ENCODE data around the gene TET3. TPM values are rescaled to one million over a fixed set of nuclear protein-coding genes. Genes with fewer than 3 reads are reported as not detected.

Gene TET3
- total RNA-seq, 1 donor from 2014 or later, result 21.5 TPM

- Histone ChIP-seq H3K27ac (no peak overlapping the region), H3K27me3 (ENCODE audit: low read depth) (no peaks in the 10 kb centered on the region), H3K4me1 (peaks cover 63% of the 10 kb centered on the region), H3K4me3 (no peak overlapping the region), H3K36me3 (no peaks in the 10 kb centered on the region), H3K9me3 (no peaks in the 10 kb centered on the region)
- intact Hi-C loops (cut with DNase I), result no loop called here
- no peak for TF ChIP-seq CTCF (IDR thresholded peaks at IDR 0.05)
- DNase-seq (no peak), ATAC-seq (no peak)
Measured at GRCh38 chr2:73989972-73990371, 5.3 kb downstream of the TET3 start.

GRCh38 chr2:73990531-73990930 is 5.8 kb downstream of the TET3 start:
- peaks cover 63% of the 10 kb centered on the region for H3K4me1 ChIP-seq
- ATAC-seq (no peak), DNase-seq (no peak)
- no peak overlapping the region for H3K27ac ChIP-seq
- no peak for TF ChIP-seq CTCF (IDR thresholded peaks at IDR 0.05)
- H3K27me3 ChIP-seq (ENCODE audit: low read depth), result no peaks in the 10 kb centered on the region
- intact Hi-C loops (cut with DNase I), result no loop called here
- peaks cover 2% of the 10 kb centered on the region for H3K36me3 ChIP-seq
- H3K9me3 ChIP-seq, result no peaks in the 10 kb centered on the region
- H3K4me3 ChIP-seq, result no peak overlapping the region

- Histone ChIP-seq H3K27ac (no peak overlapping the region), H3K4me1 (peaks cover 52% of the 10 kb centered on the region), H3K9me3 (no peaks in the 10 kb centered on the region), H3K27me3 (ENCODE audit: low read depth) (no peaks in the 10 kb centered on the region), H3K36me3 (peaks cover 8% of the 10 kb centered on the region), H3K4me3 (no peak overlapping the region)
- ATAC-seq, result no peak
- intact Hi-C loops (cut with DNase I), result no loop called here
- TF ChIP-seq CTCF (IDR thresholded peaks at IDR 0.05), result no peak
- no peak for DNase-seq
Measured at GRCh38 chr2:73992036-73992435, 7.3 kb downstream of the TET3 start.

GRCh38 chr2:73993376-73993775 is 8.7 kb downstream of the TET3 start:
- peak; percentile 60 to 64 for ATAC-seq
- Histone ChIP-seq H3K36me3 (peaks cover 8% of the 10 kb centered on the region), H3K27ac (no peak overlapping the region), H3K4me3 (no peak overlapping the region), H3K27me3 (ENCODE audit: low read depth) (no peaks in the 10 kb centered on the region), H3K9me3 (no peaks in the 10 kb centered on the region), H3K4me1 (peaks cover 39% of the 10 kb centered on the region)
- intact Hi-C loops (cut with DNase I), result no loop called here
- TF ChIP-seq CTCF (IDR thresholded peaks at IDR 0.05), result no peak
- DNase-seq, result no peak

GRCh38 chr2:73993778-73994177 is 9.1 kb downstream of the TET3 start:
- no peak for DNase-seq
- H3K9me3 ChIP-seq, result no peaks in the 10 kb centered on the region
- H3K4me3 ChIP-seq, result no peak overlapping the region
- ATAC-seq, result peak; percentile 10 to 35
- H3K4me1 ChIP-seq, result peaks cover 36% of the 10 kb centered on the region
- intact Hi-C loops (cut with DNase I), result no loop called here
- H3K27ac ChIP-seq, result no peak overlapping the region
- peaks cover 9% of the 10 kb centered on the region for H3K36me3 ChIP-seq
- no peak for TF ChIP-seq CTCF (IDR thresholded peaks at IDR 0.05)
- H3K27me3 ChIP-seq (ENCODE audit: low read depth), result no peaks in the 10 kb centered on the region
